HuH-7.5 (cell line): ENCODE measurements around the gene REEP1.
"Not testable (repeated sequence)": the region's sequence is repeated elsewhere in the genome, so short reads cannot be mapped to it uniquely, and the experiment has no call there.

Source experiments
- DNase-seq: peaks from one replicate; pipeline ENCODE4 v3.0.0; 2011; ENCODE audit warnings: low spot score

Gene REEP1

GRCh38 chr2:86243950-86244733 lies 93.3 kb downstream of the REEP1 start:
- DNase-seq = no peak

- DNase-seq = no peak
Measured at GRCh38 chr2:86243272-86243671, 94.2 kb downstream of the REEP1 start.

GRCh38 chr2:86241611-86242010 lies 95.8 kb downstream of the REEP1 start:
- DNase-seq = no peak

GRCh38 chr2:86240251-86240650 lies 97.2 kb downstream of the REEP1 start:
- no peak for DNase-seq

GRCh38 chr2:86239745-86240144 lies 97.7 kb downstream of the REEP1 start:
- no peak for DNase-seq

- no peak for DNase-seq
Measured at GRCh38 chr2:86239326-86239725, 98.1 kb downstream of the REEP1 start.

- no peak for DNase-seq
Measured at GRCh38 chr2:86238354-86238753, 99.1 kb downstream of the REEP1 start.

GRCh38 chr2:86237172-86237571 lies 100.3 kb downstream of the REEP1 start:
- no peak for DNase-seq

- no peak for DNase-seq
Measured at GRCh38 chr2:86235196-86235980, 102.0 kb downstream of the REEP1 start.

- DNase-seq = no peak
Measured at GRCh38 chr2:86234563-86235131, 102.8 kb downstream of the REEP1 start.

- no peak for DNase-seq
Measured at GRCh38 chr2:86233436-86233835, 104.0 kb downstream of the REEP1 start.

- DNase-seq = no peak
Measured at GRCh38 chr2:86232910-86233309, 104.5 kb downstream of the REEP1 start.

GRCh38 chr2:86232373-86232784 lies 105.0 kb downstream of the REEP1 start:
- no peak for DNase-seq

- DNase-seq = no peak
Measured at GRCh38 chr2:86231680-86232372, 105.6 kb downstream of the REEP1 start.

GRCh38 chr2:86230961-86231360 lies 106.5 kb downstream of the REEP1 start:
- DNase-seq = no peak

- no peak for DNase-seq
Measured at GRCh38 chr2:86229221-86229620, 108.2 kb downstream of the REEP1 start.

GRCh38 chr2:86228574-86228973 lies 108.9 kb downstream of the REEP1 start:
- not testable (repeated sequence) for DNase-seq

GRCh38 chr2:86227685-86228084 lies 109.7 kb downstream of the REEP1 start:
- no peak for DNase-seq

- DNase-seq = no peak
Measured at GRCh38 chr2:86226636-86227520, 110.5 kb downstream of the REEP1 start.

- no peak for DNase-seq
Measured at GRCh38 chr2:86226070-86226469, 111.4 kb downstream of the REEP1 start.

GRCh38 chr2:86225581-86225980 lies 111.8 kb downstream of the REEP1 start:
- DNase-seq = no peak
